ENCODE results near the gene HMCN2. TPM values are rescaled to one million over a fixed set of nuclear protein-coding genes. Genes with fewer than 3 reads are reported as not detected.

The HMCN2 gene
- polyA plus RNA-seq, 1 of the 3 experiments (the other 2 are of a cell fraction) = 0.15 TPM

- TF ChIP-seq USF2 (IDR thresholded peaks at IDR 0.05; ENCODE audit: borderline replicate concordance, low read depth, low read length) (no peak), ELF1 (IDR thresholded peaks at IDR 0.05) (no peak), CHD2 (IDR thresholded peaks at IDR 0.05; ENCODE audit: low read length, partially characterized antibody) (no peak)
Observed at GRCh38 chr9:130405657-130406257, 140.2 kb downstream of the HMCN2 start (continued).

- 81% methylated on average over 10 of the region's 10 CpGs for WGBS (ENCODE audit: low lambda C conversion rate)
- DNase-seq = no peak
- CTCF ChIA-PET = no interaction called here
Observed at GRCh38 chr9:130406278-130406895, 140.8 kb downstream of the HMCN2 start.

More at GRCh38 chr9:130406278-130406895, 140.8 kb downstream of the HMCN2 start:
- H3K9me3 ChIP-seq = no peaks in the 10 kb centered on the region
- no peaks in the 10 kb centered on the region for H3K36me3 ChIP-seq (replicated peaks in 1 of 2; ENCODE audit: control insufficient read depth in 1 of 2, insufficient read depth in 2 of 2, low read length in 1 of 2)
- no peaks in the 10 kb centered on the region; a peak in 1 of 4 replicates for H3K4me1 ChIP-seq (ENCODE audit: control insufficient read depth in 1 of 2, insufficient read depth in 2 of 2, low read depth in 1 of 2, low read length in 1 of 2)
- no peak overlapping the region for H3K9ac ChIP-seq
- H3K4me3 ChIP-seq (ENCODE audit: low read depth in 2 of 2, low read length in 1 of 2) = no peak overlapping the region
- H3K27me3 ChIP-seq (ENCODE audit: insufficient read depth) = no peaks in the 10 kb centered on the region
- TF ChIP-seq EZH2phosphoT487 (IDR thresholded peaks at IDR 0.05; ENCODE audit: borderline replicate concordance, low read depth) (no peak), SIN3A (IDR thresholded peaks at IDR 0.05; ENCODE audit: borderline replicate concordance, low read depth, low read length) (no peak), MAX (IDR thresholded peaks at IDR 0.05; ENCODE audit: low read depth) (no peak), TCF12 (IDR thresholded peaks at IDR 0.05) (no peak), USF2 (IDR thresholded peaks at IDR 0.05; ENCODE audit: borderline replicate concordance, low read depth, low read length) (no peak), USF1 (IDR thresholded peaks at IDR 0.05; ENCODE audit: borderline replicate concordance, low read depth) (no peak), RFX5 (IDR thresholded peaks at IDR 0.05; ENCODE audit: low read length) (no peak), FOXM1 (IDR thresholded peaks at IDR 0.05; ENCODE audit: low read depth) (no peak)
- no peak overlapping the region for H2AFZ ChIP-seq (ENCODE audit: low read depth)
- no peaks in the 10 kb centered on the region for H4K20me1 ChIP-seq (ENCODE audit: insufficient read depth)
- POLR2A ChIA-PET = no interaction called here
- no peaks in the 10 kb centered on the region for H3F3A ChIP-seq (replicated peaks; ENCODE audit: insufficient read depth)
- no peaks in the 10 kb centered on the region for H3K79me2 ChIP-seq (ENCODE audit: insufficient read depth)
- H3K27ac ChIP-seq (ENCODE audit: low read depth in 2 of 2, low read length in 1 of 2) = no peak overlapping the region
- H3K4me2 ChIP-seq = no peak overlapping the region
- no peaks in the 10 kb centered on the region for H3K9me2 ChIP-seq
